Measurements from ENCODE around the gene MAST2.

DNA sequence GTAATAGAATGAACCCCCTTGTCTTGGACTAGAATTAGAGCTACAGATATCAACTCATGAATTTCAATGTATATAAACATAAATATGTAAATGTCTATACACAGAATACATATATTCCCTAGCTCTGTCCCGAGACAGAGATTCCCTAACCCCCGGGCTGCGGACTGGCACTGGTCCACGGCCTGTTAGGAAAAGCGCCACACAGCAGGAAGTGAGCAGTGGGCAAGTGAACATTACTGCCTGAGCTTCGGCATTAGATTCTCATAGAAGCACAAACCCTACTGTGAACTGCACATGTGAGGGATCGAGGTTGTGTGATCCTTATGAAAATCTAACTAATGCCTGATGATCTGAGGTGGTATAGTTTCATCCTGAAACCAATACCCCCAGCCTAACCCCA is 277.8 kb downstream of the MAST2 start:
- TF ChIP-seq, protein P1, sequence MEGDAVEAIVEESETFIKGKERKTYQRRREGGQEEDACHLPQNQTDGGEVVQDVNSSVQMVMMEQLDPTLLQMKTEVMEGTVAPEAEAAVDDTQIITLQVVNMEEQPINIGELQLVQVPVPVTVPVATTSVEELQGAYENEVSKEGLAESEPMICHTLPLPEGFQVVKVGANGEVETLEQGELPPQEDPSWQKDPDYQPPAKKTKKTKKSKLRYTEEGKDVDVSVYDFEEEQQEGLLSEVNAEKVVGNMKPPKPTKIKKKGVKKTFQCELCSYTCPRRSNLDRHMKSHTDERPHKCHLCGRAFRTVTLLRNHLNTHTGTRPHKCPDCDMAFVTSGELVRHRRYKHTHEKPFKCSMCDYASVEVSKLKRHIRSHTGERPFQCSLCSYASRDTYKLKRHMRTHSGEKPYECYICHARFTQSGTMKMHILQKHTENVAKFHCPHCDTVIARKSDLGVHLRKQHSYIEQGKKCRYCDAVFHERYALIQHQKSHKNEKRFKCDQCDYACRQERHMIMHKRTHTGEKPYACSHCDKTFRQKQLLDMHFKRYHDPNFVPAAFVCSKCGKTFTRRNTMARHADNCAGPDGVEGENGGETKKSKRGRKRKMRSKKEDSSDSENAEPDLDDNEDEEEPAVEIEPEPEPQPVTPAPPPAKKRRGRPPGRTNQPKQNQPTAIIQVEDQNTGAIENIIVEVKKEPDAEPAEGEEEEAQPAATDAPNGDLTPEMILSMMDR (IDR thresholded peaks at IDR 0.05) = no peak
- TF ChIP-seq POLR2AphosphoS5 (IDR thresholded peaks at IDR 0.05; ENCODE audit: low read depth, low read length) (no peak), SIN3A (IDR thresholded peaks at IDR 0.05; ENCODE audit: borderline replicate concordance, insufficient read depth, low read depth, low read length) (no peak), TCF7L2 (IDR thresholded peaks at IDR 0.05; ENCODE audit: low read depth, low read length) (no peak)
- TF ChIP-seq, protein P2, sequence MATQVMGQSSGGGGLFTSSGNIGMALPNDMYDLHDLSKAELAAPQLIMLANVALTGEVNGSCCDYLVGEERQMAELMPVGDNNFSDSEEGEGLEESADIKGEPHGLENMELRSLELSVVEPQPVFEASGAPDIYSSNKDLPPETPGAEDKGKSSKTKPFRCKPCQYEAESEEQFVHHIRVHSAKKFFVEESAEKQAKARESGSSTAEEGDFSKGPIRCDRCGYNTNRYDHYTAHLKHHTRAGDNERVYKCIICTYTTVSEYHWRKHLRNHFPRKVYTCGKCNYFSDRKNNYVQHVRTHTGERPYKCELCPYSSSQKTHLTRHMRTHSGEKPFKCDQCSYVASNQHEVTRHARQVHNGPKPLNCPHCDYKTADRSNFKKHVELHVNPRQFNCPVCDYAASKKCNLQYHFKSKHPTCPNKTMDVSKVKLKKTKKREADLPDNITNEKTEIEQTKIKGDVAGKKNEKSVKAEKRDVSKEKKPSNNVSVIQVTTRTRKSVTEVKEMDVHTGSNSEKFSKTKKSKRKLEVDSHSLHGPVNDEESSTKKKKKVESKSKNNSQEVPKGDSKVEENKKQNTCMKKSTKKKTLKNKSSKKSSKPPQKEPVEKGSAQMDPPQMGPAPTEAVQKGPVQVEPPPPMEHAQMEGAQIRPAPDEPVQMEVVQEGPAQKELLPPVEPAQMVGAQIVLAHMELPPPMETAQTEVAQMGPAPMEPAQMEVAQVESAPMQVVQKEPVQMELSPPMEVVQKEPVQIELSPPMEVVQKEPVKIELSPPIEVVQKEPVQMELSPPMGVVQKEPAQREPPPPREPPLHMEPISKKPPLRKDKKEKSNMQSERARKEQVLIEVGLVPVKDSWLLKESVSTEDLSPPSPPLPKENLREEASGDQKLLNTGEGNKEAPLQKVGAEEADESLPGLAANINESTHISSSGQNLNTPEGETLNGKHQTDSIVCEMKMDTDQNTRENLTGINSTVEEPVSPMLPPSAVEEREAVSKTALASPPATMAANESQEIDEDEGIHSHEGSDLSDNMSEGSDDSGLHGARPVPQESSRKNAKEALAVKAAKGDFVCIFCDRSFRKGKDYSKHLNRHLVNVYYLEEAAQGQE (IDR thresholded peaks at IDR 0.05; ENCODE audit: insufficient read depth in 1 of 2, low read depth in 2 of 2, low read length in 1 of 2) = no peak
